C4-2B (cell line): Measurements from ENCODE around the gene MIPOL1.

Experiments used
- CTCF ChIP-seq: fragments of 450-650 bp; conservative IDR thresholded peaks from 2 replicates; pipeline ENCODE4 v1.5.1; 2017; ENCODE audit warnings: mild to moderate bottlenecking
- ZFX ChIP-seq: fragments of 450-650 bp; IDR thresholded peaks from 2 replicates; pipeline ENCODE4 v1.6.1; 2017

GRCh38 chr14:37237094-37237493, 39.4 kb downstream of the MIPOL1 start:
- TF ChIP-seq CTCF = no peak
- TF ChIP-seq ZFX = no peak
